Effector memory CD4-positive, alpha-beta T cell (primary cell): ENCODE measurements around the gene FYN.
A peak's percentile ranks its signal among the peaks of the same experiment; 100 is the strongest.

Source experiments
- DNase-seq, 3 donors: peaks; one replicate each; pipeline ENCODE4 v3.0.0-alpha.2; 2020
- H3K27ac ChIP-seq: 2 replicates; pipeline ENCODE4 v1.7.0; 2013; ENCODE audit warnings: mild to moderate bottlenecking, low read length, moderate library complexity; ENCODE audit not compliant: insufficient read depth, poor library complexity, severe bottlenecking
- H3K27me3 ChIP-seq: replicated peaks from 2 replicates; pipeline ENCODE4 v1.7.0; 2013; ENCODE audit warnings: mild to moderate bottlenecking, low read length; ENCODE audit not compliant: insufficient read depth, control insufficient read depth, poor library complexity, severe bottlenecking
- H3K36me3 ChIP-seq: 2 replicates; pipeline ENCODE4 v1.7.0; 2013; ENCODE audit warnings: mild to moderate bottlenecking, low read length, moderate library complexity; ENCODE audit not compliant: control insufficient read depth, insufficient read depth
- H3K4me1 ChIP-seq: 2 replicates; pipeline ENCODE4 v1.7.0; 2013; ENCODE audit warnings: low read length, mild to moderate bottlenecking; ENCODE audit not compliant: control insufficient read depth, insufficient read depth, poor library complexity, severe bottlenecking
- H3K4me3 ChIP-seq: 2 replicates; pipeline ENCODE4 v1.7.0; 2013; ENCODE audit warnings: low read length, low read depth, mild to moderate bottlenecking; ENCODE audit not compliant: insufficient read depth, poor library complexity, severe bottlenecking
- H3K9me3 ChIP-seq: 2 replicates; pipeline ENCODE4 v1.7.0; 2013; ENCODE audit warnings: mild to moderate bottlenecking, low read length, moderate library complexity; ENCODE audit not compliant: control insufficient read depth

The FYN gene

DNA sequence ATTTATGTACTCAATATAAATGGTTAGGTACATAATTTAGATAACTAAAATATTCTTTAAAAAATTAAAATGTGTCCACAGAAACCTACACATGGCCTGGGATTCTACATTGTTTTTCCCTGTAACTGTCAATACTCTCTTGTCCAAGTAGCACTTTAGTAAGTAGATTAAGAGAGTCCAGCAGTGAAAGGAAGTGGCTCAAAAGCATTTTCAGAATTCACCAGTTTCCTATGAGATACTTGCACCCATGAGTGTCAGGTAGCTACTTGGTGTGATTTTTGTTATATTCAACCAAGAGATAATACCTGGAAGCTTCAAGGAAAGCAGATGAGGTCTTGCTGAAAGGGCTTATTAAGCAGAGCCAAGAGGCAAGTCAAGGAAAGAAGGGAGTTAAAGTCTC lies 126.3 kb downstream of the FYN start:
- H3K9me3 ChIP-seq, result no peaks in the 10 kb centered on the region
- no peak overlapping the region for H3K4me3 ChIP-seq
- H3K27me3 ChIP-seq, result no peaks in the 10 kb centered on the region
- DNase-seq, result no peak
- H3K27ac ChIP-seq, result peak overlapping the region; percentile 65
- peaks cover 63% of the 10 kb centered on the region for H3K4me1 ChIP-seq
- peaks cover 5% of the 10 kb centered on the region for H3K36me3 ChIP-seq

DNA sequence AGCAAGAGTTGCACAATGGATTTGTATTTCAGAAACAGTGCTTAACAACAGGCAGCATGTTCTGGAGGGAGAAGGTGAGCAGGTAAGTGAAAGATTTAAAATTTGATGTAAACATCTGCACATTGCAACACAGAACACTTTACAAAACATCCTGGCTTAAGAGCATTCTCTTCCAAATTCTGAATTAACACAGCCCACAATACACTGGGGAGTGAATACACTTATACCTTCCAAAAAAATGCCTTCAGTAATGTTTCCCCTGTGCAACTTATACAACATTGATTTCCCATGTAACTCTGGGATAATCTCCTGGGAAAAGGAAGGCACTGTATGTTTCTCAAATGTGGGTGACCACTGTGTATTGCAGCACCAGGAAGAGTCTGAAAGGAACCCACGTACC lies 127.6 kb downstream of the FYN start:
- Histone ChIP-seq H3K4me1 (peaks cover 51% of the 10 kb centered on the region), H3K9me3 (no peaks in the 10 kb centered on the region), H3K36me3 (peaks cover 5% of the 10 kb centered on the region), H3K27ac (no peak overlapping the region), H3K4me3 (no peak overlapping the region), H3K27me3 (no peaks in the 10 kb centered on the region)
- DNase-seq, result no peak

DNA sequence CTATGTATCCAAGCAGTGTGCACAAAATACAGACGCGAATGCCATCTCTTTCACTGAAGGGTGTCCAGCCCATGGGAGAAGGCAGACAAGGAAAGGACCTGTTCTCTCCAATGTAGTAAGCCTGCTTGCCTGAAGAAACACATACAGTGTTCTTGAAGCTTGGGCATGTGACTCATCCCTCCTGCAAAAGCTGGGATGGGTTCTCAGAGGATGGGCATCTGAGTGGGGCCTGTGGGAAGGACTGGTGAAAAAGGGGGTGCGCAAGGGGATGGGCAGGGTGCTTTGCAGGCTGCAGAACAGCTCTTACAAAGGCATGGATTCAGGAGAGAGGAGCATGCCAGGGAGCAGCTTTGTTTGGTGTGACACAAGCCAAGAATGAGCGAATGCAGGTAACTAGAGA lies 128.1 kb downstream of the FYN start:
- Histone ChIP-seq H3K4me1 (peaks cover 46% of the 10 kb centered on the region), H3K27ac (no peak overlapping the region), H3K4me3 (no peak overlapping the region), H3K9me3 (no peaks in the 10 kb centered on the region), H3K27me3 (no peaks in the 10 kb centered on the region), H3K36me3 (peaks cover 7% of the 10 kb centered on the region)
- DNase-seq, result no peak

DNA sequence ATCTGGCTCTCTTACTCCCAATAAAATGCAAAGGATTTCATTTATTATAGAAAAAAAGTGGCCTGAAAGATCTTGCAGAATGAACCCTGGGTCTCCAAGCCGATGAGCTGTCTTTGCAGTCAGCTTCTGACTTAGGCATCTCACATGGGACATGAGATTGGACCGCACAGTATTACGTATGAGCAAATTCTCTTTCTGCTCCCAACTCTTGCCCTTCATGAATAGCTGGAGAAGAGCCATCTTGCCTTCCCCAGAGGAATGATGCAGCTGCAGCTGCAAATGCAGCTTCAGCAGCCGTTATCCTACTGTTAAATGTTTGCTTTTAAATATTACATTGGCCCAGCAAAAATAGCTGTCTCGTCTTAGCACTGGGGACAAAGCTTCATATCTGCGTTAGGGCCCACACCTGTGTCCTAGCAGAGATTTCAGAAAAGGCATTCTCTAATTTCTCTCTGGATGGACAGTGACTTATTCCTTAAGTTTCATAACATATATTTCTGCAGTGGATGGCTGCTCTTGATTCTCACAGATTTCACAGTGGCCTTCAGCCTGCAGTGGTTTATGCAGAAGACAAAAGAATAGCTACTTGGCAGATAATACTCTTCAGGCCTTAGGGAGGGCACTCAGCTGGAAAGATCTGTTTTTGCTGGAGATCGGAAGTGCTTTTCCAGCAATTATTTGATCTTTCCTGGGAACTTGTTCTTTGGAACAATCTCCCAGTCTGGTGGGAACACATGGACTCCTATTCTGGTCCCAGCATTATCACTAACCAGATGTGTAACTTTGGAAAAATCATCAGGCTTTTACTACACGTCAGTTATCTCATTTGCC lies 129.2 kb downstream of the FYN start:
- no peak for DNase-seq
- no peak overlapping the region for H3K27ac ChIP-seq

DNA sequence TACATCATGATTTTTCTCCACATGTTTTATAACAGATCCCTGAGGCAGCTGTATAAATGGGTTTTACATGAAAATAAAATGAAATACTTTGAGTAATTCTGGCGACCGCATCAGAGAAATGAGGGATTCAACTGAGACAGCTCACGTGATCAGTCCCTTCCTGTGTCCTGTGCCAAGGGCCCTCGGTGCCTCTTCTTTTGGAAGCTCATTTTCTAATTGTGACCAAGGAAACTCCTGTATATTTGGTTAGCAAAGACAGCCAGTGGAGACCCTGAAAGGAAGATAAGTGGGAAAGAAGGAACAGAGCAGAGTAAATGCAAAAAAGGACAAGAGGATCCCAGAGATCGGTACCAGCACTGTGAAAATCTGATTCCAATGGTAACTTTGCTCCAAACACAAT lies 129.9 kb downstream of the FYN start:
- no peak overlapping the region for H3K4me3 ChIP-seq
- DNase-seq, result no peak
- H3K9me3 ChIP-seq, result no peaks in the 10 kb centered on the region
- no peak overlapping the region for H3K27ac ChIP-seq
- H3K4me1 ChIP-seq, result peaks cover 45% of the 10 kb centered on the region
- H3K36me3 ChIP-seq, result peaks cover 18% of the 10 kb centered on the region
- no peaks in the 10 kb centered on the region for H3K27me3 ChIP-seq

More for the DNA sequence above, 129.2 kb downstream of the FYN start:
- peaks cover 43% of the 10 kb centered on the region for H3K4me1 ChIP-seq
- no peak overlapping the region for H3K4me3 ChIP-seq
- peaks cover 15% of the 10 kb centered on the region for H3K36me3 ChIP-seq
- no peaks in the 10 kb centered on the region for H3K9me3 ChIP-seq
- no peaks in the 10 kb centered on the region for H3K27me3 ChIP-seq

DNA sequence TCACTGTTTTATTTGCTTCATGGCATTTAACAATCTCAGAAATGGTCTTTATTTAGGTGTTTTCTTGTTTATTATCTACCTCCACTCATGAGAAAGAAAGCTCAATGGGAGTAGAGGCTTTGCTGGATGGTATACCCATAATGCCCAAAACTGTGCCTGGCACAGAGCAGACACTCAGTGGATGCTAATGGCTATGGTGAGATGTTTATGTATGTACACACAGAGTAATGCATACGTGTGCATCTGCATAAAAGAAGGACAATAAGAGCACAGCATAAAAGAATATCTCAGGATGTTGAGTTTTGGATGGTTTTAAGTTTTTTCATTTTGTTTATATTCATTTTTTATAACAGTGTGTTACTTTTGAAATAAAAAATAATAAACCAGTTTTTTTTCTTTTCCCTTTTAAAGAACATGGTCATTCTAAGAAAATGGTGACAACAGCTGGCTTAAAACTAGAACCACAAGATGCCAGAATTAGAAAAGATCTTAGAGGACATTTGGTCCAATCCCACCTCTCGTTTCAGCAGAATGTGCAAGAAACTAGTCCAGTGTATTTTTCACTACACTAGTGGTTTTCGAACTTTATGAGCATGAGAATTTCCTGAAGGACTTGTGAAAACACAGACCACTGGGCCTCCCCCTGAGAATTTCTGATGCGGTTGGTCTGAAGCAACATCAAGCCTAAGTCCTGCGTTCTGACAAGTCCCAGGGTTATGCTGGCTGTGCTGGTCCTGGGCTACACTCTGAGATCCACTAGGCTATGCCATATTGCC lies 131.9 kb downstream of the FYN start:
- no peak overlapping the region for H3K4me3 ChIP-seq
- H3K9me3 ChIP-seq, result no peaks in the 10 kb centered on the region
- H3K4me1 ChIP-seq, result peaks cover 45% of the 10 kb centered on the region
- H3K27me3 ChIP-seq, result no peaks in the 10 kb centered on the region
- peaks cover 18% of the 10 kb centered on the region for H3K36me3 ChIP-seq
- H3K27ac ChIP-seq, result no peak overlapping the region
- no peak for DNase-seq

DNA sequence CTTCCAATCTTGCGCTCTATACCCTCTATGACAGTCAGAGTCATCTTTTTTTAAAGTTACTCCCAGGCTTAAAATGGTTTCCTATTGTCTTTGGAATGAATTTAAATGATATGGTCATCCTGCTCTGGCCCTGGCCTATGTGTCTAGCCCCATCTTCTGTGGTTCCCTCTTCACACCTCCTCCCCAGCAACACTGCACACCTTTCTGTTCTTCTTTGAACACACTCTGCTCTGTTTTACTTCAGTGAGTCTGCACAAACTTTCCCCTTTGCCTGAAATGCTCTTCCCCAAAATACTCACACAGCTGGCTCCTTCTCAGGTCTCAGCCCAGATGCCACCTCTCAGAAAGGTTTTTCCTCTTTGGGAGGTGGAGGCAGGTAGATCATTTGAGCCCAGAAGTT lies 132.7 kb downstream of the FYN start:
- Histone ChIP-seq H3K4me1 (peaks cover 47% of the 10 kb centered on the region), H3K27me3 (no peaks in the 10 kb centered on the region), H3K27ac (no peak overlapping the region), H3K36me3 (peaks cover 18% of the 10 kb centered on the region), H3K4me3 (no peak overlapping the region), H3K9me3 (no peaks in the 10 kb centered on the region)
- no peak for DNase-seq

DNA sequence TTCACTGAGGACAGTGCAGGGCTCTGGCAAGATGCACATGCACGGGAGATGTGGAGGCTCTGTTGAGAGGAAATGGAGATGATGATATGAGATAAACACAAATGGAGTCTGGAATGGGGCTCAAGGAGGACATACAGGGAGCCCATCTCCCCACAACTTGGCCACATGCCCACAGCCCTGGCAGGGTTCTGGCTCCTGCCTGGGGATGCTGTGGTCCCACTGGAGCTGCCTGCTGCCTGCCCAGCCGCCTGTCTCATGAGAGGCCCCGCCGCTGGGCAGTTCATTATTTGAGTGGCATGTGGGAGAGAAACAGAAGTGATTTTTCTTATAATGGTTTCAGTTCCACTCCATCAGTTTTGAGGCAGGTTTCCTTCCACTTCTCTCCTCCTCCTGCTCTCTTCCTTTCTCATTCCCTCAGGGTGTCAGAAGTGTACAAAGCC lies 134.0 kb downstream of the FYN start:
- Histone ChIP-seq H3K27ac (peak overlapping the region; percentile 35), H3K27me3 (no peaks in the 10 kb centered on the region), H3K36me3 (peaks cover 13% of the 10 kb centered on the region), H3K9me3 (no peaks in the 10 kb centered on the region), H3K4me1 (peaks cover 50% of the 10 kb centered on the region), H3K4me3 (no peak overlapping the region)
- no peak for DNase-seq

DNA sequence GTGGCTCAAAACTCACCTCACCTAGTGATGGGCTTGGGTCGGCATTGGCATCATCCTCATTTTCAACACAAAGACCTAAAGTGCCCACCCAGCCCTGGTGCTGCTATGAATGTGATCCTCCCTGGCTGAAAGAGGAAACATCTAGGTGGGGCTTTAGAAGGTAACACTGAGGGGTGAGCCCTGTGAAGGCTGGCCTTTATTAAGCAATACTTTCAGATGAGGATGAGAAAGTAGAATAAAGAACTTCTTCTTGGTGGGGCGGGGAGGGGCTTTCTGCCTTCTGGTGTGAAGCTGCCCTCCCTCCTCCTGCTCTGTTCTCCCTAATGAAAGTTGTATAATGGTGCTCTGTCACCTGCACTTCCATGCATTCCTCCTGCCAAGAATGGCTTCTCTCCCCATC lies 134.6 kb downstream of the FYN start:
- H3K27me3 ChIP-seq, result no peaks in the 10 kb centered on the region
- H3K4me1 ChIP-seq, result peaks cover 50% of the 10 kb centered on the region
- H3K4me3 ChIP-seq, result no peak overlapping the region
- peaks cover 15% of the 10 kb centered on the region for H3K36me3 ChIP-seq
- H3K9me3 ChIP-seq, result no peaks in the 10 kb centered on the region
- DNase-seq, result no peak
- no peak overlapping the region for H3K27ac ChIP-seq

DNA sequence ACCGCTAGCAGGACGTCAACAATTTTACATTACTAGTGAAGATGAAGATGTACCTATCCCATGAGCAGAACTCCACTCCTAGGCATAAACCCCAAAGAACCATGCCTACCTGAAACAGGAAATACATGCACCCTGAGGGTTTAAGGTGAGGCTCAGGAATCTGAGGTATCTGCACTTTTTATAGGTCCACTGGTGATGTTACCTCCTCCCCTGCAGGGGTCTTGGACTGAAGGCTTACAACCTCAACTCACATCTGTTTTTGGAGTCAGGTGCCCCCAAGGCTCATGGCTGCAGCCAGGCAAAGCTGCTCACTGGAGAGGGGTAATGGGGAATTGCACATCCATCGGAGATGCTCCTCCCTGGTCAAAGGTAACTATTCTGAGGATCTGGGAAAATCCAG lies 135.1 kb downstream of the FYN start:
- no peak for DNase-seq
- H3K36me3 ChIP-seq, result peaks cover 20% of the 10 kb centered on the region
- H3K4me3 ChIP-seq, result no peak overlapping the region
- H3K9me3 ChIP-seq, result no peaks in the 10 kb centered on the region
- H3K27ac ChIP-seq, result no peak overlapping the region
- no peaks in the 10 kb centered on the region for H3K27me3 ChIP-seq
- H3K4me1 ChIP-seq, result peaks cover 50% of the 10 kb centered on the region
